ENCODE results near the gene RANBP1.
A peak's percentile ranks its signal among the peaks of the same experiment; 100 is the strongest.

The RANBP1 gene

DNA sequence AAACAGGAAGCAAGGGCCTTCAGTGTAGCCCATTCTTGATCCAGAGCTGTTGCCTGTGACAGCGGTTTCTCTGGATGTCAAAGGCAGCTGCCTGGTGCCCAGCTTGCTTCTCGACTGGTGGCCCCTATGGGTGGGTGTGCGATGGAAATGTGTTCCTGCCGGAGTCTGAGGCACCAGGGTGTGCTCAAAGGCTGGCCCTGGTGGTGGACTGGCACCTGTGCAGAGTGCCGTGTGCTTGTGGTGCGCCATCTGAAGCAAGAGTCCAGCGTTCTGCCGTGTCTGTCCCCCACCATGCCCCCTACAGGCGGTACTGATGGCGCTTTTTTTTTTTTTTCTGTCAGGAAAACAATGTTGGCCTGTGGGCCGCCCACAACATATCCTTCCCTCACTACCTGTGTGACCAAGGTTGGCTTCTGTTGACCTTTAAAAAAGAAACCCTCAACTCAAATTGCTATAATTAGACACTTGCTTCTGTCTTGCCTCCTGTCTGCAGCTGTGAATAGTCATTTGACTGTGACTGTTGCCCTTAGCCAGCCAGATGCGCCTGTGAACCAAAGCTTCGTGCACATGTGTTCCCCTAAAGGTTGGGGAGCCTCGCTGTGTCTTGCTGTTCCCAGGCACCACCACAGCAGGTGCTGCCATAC, 4.7 kb upstream of the RANBP1 start:
- H3K27ac ChIP-seq (ENCODE audit: low read length): peak overlapping the region; percentile 70; the same call in 1 of the 2 replicates
- peaks cover 48% of the 10 kb centered on the region for H3K79me2 ChIP-seq (ENCODE audit: insufficient read depth, low read length)
- peaks cover 44% of the 10 kb centered on the region for H3K4me1 ChIP-seq (ENCODE audit: insufficient read depth, low read length)
- ATAC-seq (ENCODE audit: insufficient read depth, low read depth) (peak; percentile 60), DNase-seq (peak; percentile 75)
- H3K4me3 ChIP-seq (ENCODE audit: low read depth in 1 of 2, low read length in 2 of 2): no peak overlapping the region
- peaks cover 99% of the 10 kb centered on the region for H3K36me3 ChIP-seq (ENCODE audit: insufficient read depth, low read length)
- no peaks in the 10 kb centered on the region for H3K9me3 ChIP-seq (ENCODE audit: insufficient read depth, low read length, severe bottlenecking)
- no peaks in the 10 kb centered on the region for H3K27me3 ChIP-seq (ENCODE audit: insufficient read depth, low read length, poor library complexity)
- no peak for TF ChIP-seq EZH2 (IDR thresholded peaks at IDR 0.05; ENCODE audit: borderline replicate concordance, low read depth, low read length, severe bottlenecking)
- TF ChIP-seq, protein P1, sequence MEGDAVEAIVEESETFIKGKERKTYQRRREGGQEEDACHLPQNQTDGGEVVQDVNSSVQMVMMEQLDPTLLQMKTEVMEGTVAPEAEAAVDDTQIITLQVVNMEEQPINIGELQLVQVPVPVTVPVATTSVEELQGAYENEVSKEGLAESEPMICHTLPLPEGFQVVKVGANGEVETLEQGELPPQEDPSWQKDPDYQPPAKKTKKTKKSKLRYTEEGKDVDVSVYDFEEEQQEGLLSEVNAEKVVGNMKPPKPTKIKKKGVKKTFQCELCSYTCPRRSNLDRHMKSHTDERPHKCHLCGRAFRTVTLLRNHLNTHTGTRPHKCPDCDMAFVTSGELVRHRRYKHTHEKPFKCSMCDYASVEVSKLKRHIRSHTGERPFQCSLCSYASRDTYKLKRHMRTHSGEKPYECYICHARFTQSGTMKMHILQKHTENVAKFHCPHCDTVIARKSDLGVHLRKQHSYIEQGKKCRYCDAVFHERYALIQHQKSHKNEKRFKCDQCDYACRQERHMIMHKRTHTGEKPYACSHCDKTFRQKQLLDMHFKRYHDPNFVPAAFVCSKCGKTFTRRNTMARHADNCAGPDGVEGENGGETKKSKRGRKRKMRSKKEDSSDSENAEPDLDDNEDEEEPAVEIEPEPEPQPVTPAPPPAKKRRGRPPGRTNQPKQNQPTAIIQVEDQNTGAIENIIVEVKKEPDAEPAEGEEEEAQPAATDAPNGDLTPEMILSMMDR (IDR thresholded peaks at IDR 0.05; ENCODE audit: borderline replicate concordance, extremely low read depth, low read length, poor library complexity, severe bottlenecking): peak; percentile 57
- H3K4me2 ChIP-seq (ENCODE audit: insufficient read depth, low read length): no peak overlapping the region
- peaks cover 91% of the 10 kb centered on the region for H4K20me1 ChIP-seq (ENCODE audit: insufficient read depth, low read length)
- peak overlapping the region; percentile 13; the same call in 1 of the 2 replicates for H3K9ac ChIP-seq (ENCODE audit: low read depth, low read length)
- H2AFZ ChIP-seq (ENCODE audit: low read depth, low read length): no peak overlapping the region

DNA sequence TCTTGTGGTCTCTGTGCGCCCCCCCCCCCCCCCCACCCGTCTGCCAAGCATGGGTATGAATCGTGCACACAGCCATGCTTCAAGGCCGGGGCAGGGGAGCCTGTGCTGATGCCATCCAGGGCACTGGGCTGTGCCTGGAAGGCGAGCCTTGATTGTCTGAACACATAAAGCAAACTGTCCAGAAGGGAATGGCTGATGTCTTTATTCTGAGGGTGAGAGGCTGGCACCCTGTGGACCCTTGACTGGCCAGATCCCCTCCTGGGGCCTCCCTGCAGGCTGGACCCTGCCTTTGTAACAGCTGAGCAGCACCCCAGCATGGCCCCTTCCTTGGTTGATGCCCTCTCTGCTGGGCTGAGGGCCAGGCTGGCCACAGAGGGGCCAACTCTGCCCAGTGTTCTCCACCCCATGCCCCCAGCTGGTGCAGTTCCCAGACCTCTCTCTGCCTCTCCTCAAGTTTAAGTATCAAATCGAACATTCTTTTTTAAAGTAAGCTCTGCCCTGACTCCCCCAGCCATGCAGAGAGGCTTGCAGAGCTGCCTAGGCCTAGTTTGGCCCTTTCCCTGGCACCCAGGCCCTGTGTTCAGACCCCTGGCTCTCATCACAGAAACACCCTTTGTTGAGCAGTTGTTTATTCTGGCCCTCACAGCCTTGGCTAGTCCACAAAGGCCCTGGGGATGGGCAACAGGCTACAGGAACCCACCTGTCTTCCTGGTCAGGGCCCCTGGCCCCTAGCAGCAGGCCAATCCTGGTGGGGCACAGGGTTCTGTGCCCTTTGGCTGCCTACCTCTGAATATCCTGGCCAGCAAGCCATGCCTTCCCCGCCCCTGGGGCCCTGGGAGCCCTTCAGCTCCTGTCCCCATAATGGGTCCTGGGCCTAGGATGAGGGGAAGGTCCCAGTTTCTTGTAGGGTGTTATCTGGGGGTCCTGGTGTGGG, 3.9 kb upstream of the RANBP1 start:
- Histone ChIP-seq H3K4me2 (ENCODE audit: insufficient read depth, low read length) (no peak overlapping the region), H3K4me3 (ENCODE audit: low read depth in 1 of 2, low read length in 2 of 2) (no peak overlapping the region), H4K20me1 (ENCODE audit: insufficient read depth, low read length) (peaks cover 83% of the 10 kb centered on the region), H3K4me1 (ENCODE audit: insufficient read depth, low read length) (peaks cover 47% of the 10 kb centered on the region), H3K27me3 (ENCODE audit: insufficient read depth, low read length, poor library complexity) (no peaks in the 10 kb centered on the region), H2AFZ (ENCODE audit: low read depth, low read length) (no peak overlapping the region), H3K9ac (ENCODE audit: low read depth, low read length) (peak overlapping the region; percentile 32; the same call in 1 of the 2 replicates), H3K36me3 (ENCODE audit: insufficient read depth, low read length) (peaks cover 94% of the 10 kb centered on the region), H3K79me2 (ENCODE audit: insufficient read depth, low read length) (peaks cover 49% of the 10 kb centered on the region), H3K27ac (ENCODE audit: low read length) (peak overlapping the region; percentile 66; the same call in 1 of the 2 replicates), H3K9me3 (ENCODE audit: insufficient read depth, low read length, severe bottlenecking) (no peaks in the 10 kb centered on the region)
- TF ChIP-seq EZH2 (IDR thresholded peaks at IDR 0.05; ENCODE audit: borderline replicate concordance, low read depth, low read length, severe bottlenecking): no peak
- TF ChIP-seq, protein P1 (IDR thresholded peaks at IDR 0.05; ENCODE audit: borderline replicate concordance, extremely low read depth, low read length, poor library complexity, severe bottlenecking): no peak
- DNase-seq: no peak
- ATAC-seq (ENCODE audit: insufficient read depth, low read depth): peak; percentile 56

DNA sequence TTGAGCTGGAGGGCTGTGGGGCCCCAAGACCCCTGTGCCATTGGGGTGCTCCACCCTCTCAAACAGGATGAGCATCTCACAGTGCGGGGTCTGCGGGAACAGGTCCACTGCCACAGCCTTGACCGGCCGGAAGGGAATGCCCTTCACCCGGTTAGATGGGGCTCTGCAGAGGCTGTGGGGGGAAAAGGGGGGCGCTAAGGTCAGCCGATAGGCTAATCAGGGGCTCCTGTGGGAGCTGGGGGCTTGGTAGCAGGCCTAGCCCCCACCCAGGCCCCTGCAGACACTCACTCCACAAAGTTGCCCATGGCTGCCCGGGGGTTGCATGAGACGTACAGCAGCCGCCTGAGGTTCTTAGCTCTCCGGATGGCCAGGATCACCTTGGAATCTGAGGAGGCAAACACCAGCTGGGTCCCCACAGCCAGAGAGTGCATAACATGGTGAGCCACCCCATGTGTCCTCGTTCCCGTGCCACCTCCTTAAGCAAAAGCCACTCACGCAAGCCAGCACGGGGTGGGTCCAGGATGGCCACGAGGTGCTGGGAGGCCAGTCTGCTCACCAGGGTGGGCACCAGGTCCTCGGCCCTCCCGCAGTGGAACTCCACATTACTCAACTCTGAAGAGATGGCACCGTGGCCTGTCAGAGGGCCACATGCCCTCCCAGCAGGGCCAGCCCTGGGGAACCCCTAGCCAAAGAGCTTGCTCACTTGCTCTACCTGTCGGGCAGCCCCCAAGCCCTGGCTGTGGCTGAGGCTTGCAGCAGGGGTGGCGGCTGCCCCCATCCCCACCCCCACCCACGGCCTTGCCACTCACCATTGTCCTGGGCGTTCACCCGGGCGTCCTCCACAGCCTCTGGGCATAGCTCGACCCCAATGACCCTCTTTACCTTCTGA, 3.0 kb upstream of the RANBP1 start:
- H3K4me2 ChIP-seq (ENCODE audit: insufficient read depth, low read length): 0 out of 2 replicates have a peak overlapping the region, but pooled peaks have one; percentile 23
- no peak overlapping the region for H3K4me3 ChIP-seq (ENCODE audit: low read depth in 1 of 2, low read length in 2 of 2)
- no peaks in the 10 kb centered on the region for H3K27me3 ChIP-seq (ENCODE audit: insufficient read depth, low read length, poor library complexity)
- no peaks in the 10 kb centered on the region for H3K9me3 ChIP-seq (ENCODE audit: insufficient read depth, low read length, severe bottlenecking)
- H3K36me3 ChIP-seq (ENCODE audit: insufficient read depth, low read length): peaks cover 87% of the 10 kb centered on the region
- ATAC-seq (ENCODE audit: insufficient read depth, low read depth): no peak
- H4K20me1 ChIP-seq (ENCODE audit: insufficient read depth, low read length): peaks cover 76% of the 10 kb centered on the region
- H3K27ac ChIP-seq (ENCODE audit: low read length): no peak overlapping the region
- no peak overlapping the region for H2AFZ ChIP-seq (ENCODE audit: low read depth, low read length)
- DNase-seq: no peak
- peak overlapping the region; percentile 32; the same call in 1 of the 2 replicates for H3K9ac ChIP-seq (ENCODE audit: low read depth, low read length)
- TF ChIP-seq, protein P1 (IDR thresholded peaks at IDR 0.05; ENCODE audit: borderline replicate concordance, extremely low read depth, low read length, poor library complexity, severe bottlenecking): no peak
- TF ChIP-seq EZH2 (IDR thresholded peaks at IDR 0.05; ENCODE audit: borderline replicate concordance, low read depth, low read length, severe bottlenecking): no peak
- peaks cover 47% of the 10 kb centered on the region for H3K4me1 ChIP-seq (ENCODE audit: insufficient read depth, low read length)
- peaks cover 49% of the 10 kb centered on the region for H3K79me2 ChIP-seq (ENCODE audit: insufficient read depth, low read length)
